Omental fat pad (tissue), 4 donors: Measurements from ENCODE around the gene NR3C1. TPM values are rescaled to one million over a fixed set of nuclear protein-coding genes. Genes with fewer than 3 reads are reported as not detected.

Experiments used
- ATAC-seq: fragments of 150-250 bp; one replicate; pipeline ENCODE4 v1.9.1; 2016; ENCODE audit warnings: mild to moderate bottlenecking, moderate library complexity; ENCODE audit not compliant: low FRiP score
- DNase-seq: peaks from one replicate; pipeline ENCODE4 v3.0.0-alpha.2; 2019; ENCODE audit warnings: low spot score
- CTCF ChIP-seq, 3 donors: fragments of 450-650 bp; IDR thresholded peaks; one replicate each; pipeline ENCODE4 v1.5.1; 2016 to 2017; ENCODE audit warnings: antibody characterized with exemption in 3 of 3, mild to moderate bottlenecking in 3 of 3, moderate library complexity in 2 of 3
- total RNA-seq, 4 donors: library from RNA; depleted of rRNA; stranded (reverse); fragments of >200 nt; gene quantifications; one replicate each; pipeline ENCODE4 v1.1.0, GENCODE V29; 2016

Gene NR3C1
- total RNA-seq, 4 donors from 2014 or later = 57.1 to 102 (median 62.3) TPM

GRCh38 chr5:143251946-143252345, 151.5 kb downstream of the NR3C1 start:
- TF ChIP-seq CTCF (IDR thresholded peaks at IDR 0.05) = no peak
- no peak for DNase-seq
- no peak for ATAC-seq

GRCh38 chr5:143251190-143251589, 152.3 kb downstream of the NR3C1 start:
- DNase-seq (no peak), ATAC-seq (no peak)
- TF ChIP-seq CTCF (IDR thresholded peaks at IDR 0.05) = no peak

GRCh38 chr5:143249851-143250250, 153.6 kb downstream of the NR3C1 start:
- no peak for TF ChIP-seq CTCF (IDR thresholded peaks at IDR 0.05)
- ATAC-seq (no peak), DNase-seq (no peak)

- no peak for TF ChIP-seq CTCF (IDR thresholded peaks at IDR 0.05)
- DNase-seq = no peak
- ATAC-seq = peak; percentile 39
These were observed 154.5 kb downstream of the NR3C1 start for GRCh38 chr5:143248822-143249579.

GRCh38 chr5:143248391-143248790, 155.1 kb downstream of the NR3C1 start:
- no peak for DNase-seq
- no peak for TF ChIP-seq CTCF (IDR thresholded peaks at IDR 0.05)
- ATAC-seq = no peak

GRCh38 chr5:143247134-143247815, 156.2 kb downstream of the NR3C1 start:
- no peak for TF ChIP-seq CTCF (IDR thresholded peaks at IDR 0.05)
- ATAC-seq (no peak), DNase-seq (no peak)
